HS-27A (cell line): Measurements from ENCODE around the gene NECTIN1.

Experiments
- DNase-seq: peaks from one replicate; pipeline ENCODE4 v3.0.0-alpha.2; 2012; ENCODE audit warnings: low read depth, missing footprints

Gene NECTIN1

GRCh38 chr11:119728651-119729580 is at the start of gene NECTIN1:
TSS of gene NECTIN1 (minus strand) at chr11:119729200. CDS start at chr11:119728553, 647 bp downstream.
- peak; percentile 42 for DNase-seq

GRCh38 chr11:119778391-119779194 is 49.6 kb upstream of the NECTIN1 start:
- no peak for DNase-seq

- no peak for DNase-seq
Observed at GRCh38 chr11:119777940-119778339, 48.9 kb upstream of the NECTIN1 start.

- DNase-seq, result no peak
Observed at GRCh38 chr11:119776651-119777050, 47.7 kb upstream of the NECTIN1 start.

- no peak for DNase-seq
Observed at GRCh38 chr11:119776031-119776636, 47.1 kb upstream of the NECTIN1 start.

- DNase-seq, result no peak
Observed at GRCh38 chr11:119774172-119774763, 45.3 kb upstream of the NECTIN1 start.

GRCh38 chr11:119772641-119773415 is 43.8 kb upstream of the NECTIN1 start:
- DNase-seq, result no peak

- no peak for DNase-seq
Observed at GRCh38 chr11:119772076-119772475, 43.1 kb upstream of the NECTIN1 start.

GRCh38 chr11:119771172-119771770 is 42.3 kb upstream of the NECTIN1 start:
- DNase-seq, result no peak

- no peak for DNase-seq
Observed at GRCh38 chr11:119765628-119766027, 36.6 kb upstream of the NECTIN1 start.

- no peak for DNase-seq
Observed at GRCh38 chr11:119764108-119764868, 35.3 kb upstream of the NECTIN1 start.

- DNase-seq, result no peak
Observed at GRCh38 chr11:119763071-119763728, 34.2 kb upstream of the NECTIN1 start.

GRCh38 chr11:119759747-119760412 is 30.9 kb upstream of the NECTIN1 start:
- no peak for DNase-seq

GRCh38 chr11:119759324-119759723 is 30.3 kb upstream of the NECTIN1 start:
- DNase-seq, result peak; percentile 12

GRCh38 chr11:119758291-119758690 is 29.3 kb upstream of the NECTIN1 start:
- DNase-seq, result no peak

GRCh38 chr11:119757378-119757777 is 28.4 kb upstream of the NECTIN1 start:
- DNase-seq, result no peak

GRCh38 chr11:119756169-119756865 is 27.3 kb upstream of the NECTIN1 start:
- no peak for DNase-seq

GRCh38 chr11:119755356-119756071 is 26.5 kb upstream of the NECTIN1 start:
- DNase-seq, result no peak
